HCT116 (cell line): ENCODE results near the gene ROCK2. TPM values are rescaled to one million over a fixed set of nuclear protein-coding genes. Genes with fewer than 3 reads are reported as not detected.

Experiments
- ATAC-seq: fragments of 200-7000 bp; cut with Tn5 transposase; 2 replicates; pipeline ENCODE4 v1.9.1; 2020; ENCODE audit warnings: mild to moderate bottlenecking, moderate library complexity
- BruUV-seq: library from RNA; stranded (reverse); fragments of 400-500 nt; replicated peaks from 2 replicates; lab custom pipeline; 2021; lab: Mats Ljungman, UMichigan
- CTCF ChIA-PET: fragments of 300-600 bp; sonication (Branson Sonifier 250); formaldehyde crosslinking; loops from one replicate; lab custom pipeline; 2021; ENCODE audit warnings: antibody characterized with exemption; lab: Charles Lee
- POLR2A ChIA-PET: fragments of 300-600, 350-600 bp; sonication (Branson Sonifier 250); formaldehyde crosslinking; loops from one replicate; lab custom pipeline; 2021; ENCODE audit warnings: antibody characterized with exemption; lab: Charles Lee
- RAD21 ChIA-PET, 2 experiments: fragments of 300-600 bp; sonication (Branson Sonifier 250); formaldehyde crosslinking; loops; one replicate each; lab custom pipeline; 2023; ENCODE audit warnings: low total read pairs in 2 of 2; ENCODE audit not compliant: uncharacterized antibody in 2 of 2, unreplicated experiment in 2 of 2, low non-redundant PET in 1 of 2; lab: Charles Lee
- DNase-seq: peaks from one replicate; pipeline ENCODE4 v3.0.0-alpha.2; 2010; ENCODE audit warnings: low read depth, low spot score
- H2AFZ ChIP-seq: fragments of 200-600 bp; shearing (Covaris generic), sonication (generic); 2 replicates; pipeline ENCODE4 v1.6.1; 2017; ENCODE audit warnings: low read depth, mixed run types, mixed read lengths, antibody characterized with exemption, low read length; ENCODE audit not compliant: poor library complexity, severe bottlenecking
- H3K27ac ChIP-seq: 2 replicates; pipeline ENCODE4 v1.5.1; 2012; ENCODE audit warnings: low read depth, low read length
- H3K27me3 ChIP-seq: fragments of 200-600 bp; sonication (generic); 2 replicates; pipeline ENCODE4 v1.6.1; 2016; ENCODE audit warnings: mixed run types, low read length, mixed read lengths; ENCODE audit not compliant: insufficient read depth
- H3K36me3 ChIP-seq, 2 experiments: fragments of 200-500 bp in 1 of 2; fragments of 200-600 bp in 1 of 2; sonication (Bioruptor generic) in 1 of 2; sonication (generic) in 1 of 2; 2 replicates each; pipeline versions ENCODE4 v1.5.1 to v1.6.1; 2014 to 2016; ENCODE audit warnings: low read length in 2 of 2, inconsistent platforms in 1 of 2, mixed read lengths in 1 of 2, mixed run types in 1 of 2; ENCODE audit not compliant: insufficient read depth in 2 of 2, control insufficient read depth in 1 of 2
- H3K4me1 ChIP-seq, 2 experiments: fragments of 200-600 bp in 1 of 2; sonication (generic) in 1 of 2; 2 replicates each; pipeline versions ENCODE4 v1.5.1 to v1.6.1; 2012 to 2017; ENCODE audit warnings: low read length in 2 of 2, inconsistent platforms in 1 of 2, mild to moderate bottlenecking in 1 of 2, mixed read lengths in 1 of 2, mixed run types in 1 of 2, moderate library complexity in 1 of 2; ENCODE audit not compliant: insufficient read depth in 2 of 2, control insufficient read depth in 1 of 2
- H3K4me2 ChIP-seq: fragments of 200-600 bp; sonication (generic); 2 replicates; pipeline ENCODE4 v1.6.1; 2017; ENCODE audit warnings: mixed run types, low read length, mixed read lengths
- H3K4me3 ChIP-seq, 2 experiments: fragments of 200-600 bp in 1 of 2; sonication (generic) in 1 of 2; replicated peaks in 1 of 2; 2 replicates each; pipeline ENCODE4 v1.5.1; 2011 to 2016; ENCODE audit warnings: low read length in 2 of 2, control low read depth in 1 of 2, low read depth in 1 of 2, mild to moderate bottlenecking in 1 of 2, mixed read lengths in 1 of 2, mixed run types in 1 of 2
- H3K79me2 ChIP-seq: fragments of 200-600 bp; sonication (generic); 2 replicates; pipeline ENCODE4 v1.6.1; 2017; ENCODE audit warnings: mild to moderate bottlenecking, mixed run types, low read length, moderate library complexity, mixed read lengths; ENCODE audit not compliant: insufficient read depth
- H3K9ac ChIP-seq: fragments of 200-600 bp; sonication (generic); 2 replicates; pipeline ENCODE4 v1.6.1; 2016; ENCODE audit warnings: low read length, mixed read lengths
- H3K9me2 ChIP-seq: fragments of 200-600 bp; sonication (generic), shearing (Covaris generic); 2 replicates; pipeline ENCODE4 v1.6.1; 2017; ENCODE audit warnings: mixed run types, mild to moderate bottlenecking, moderate library complexity; ENCODE audit not compliant: insufficient read depth
- H3K9me3 ChIP-seq, 2 experiments: fragments of 200-500 bp in 1 of 2; fragments of 200-600 bp in 1 of 2; sonication (Bioruptor generic) in 1 of 2; sonication (generic) in 1 of 2; 2 replicates each; pipeline ENCODE4 v1.6.1; 2014 to 2017; ENCODE audit warnings: low read length in 2 of 2, mixed read lengths in 2 of 2, inconsistent platforms in 1 of 2, low read depth in 1 of 2, mild to moderate bottlenecking in 1 of 2, mixed run types in 1 of 2, moderate library complexity in 1 of 2; ENCODE audit not compliant: control insufficient read depth in 1 of 2, insufficient read depth in 1 of 2
- H4K20me1 ChIP-seq: fragments of 200-600 bp; sonication (generic), shearing (Covaris generic); 2 replicates; pipeline ENCODE4 v1.6.1; 2017; ENCODE audit warnings: mixed run types, mild to moderate bottlenecking, moderate library complexity; ENCODE audit not compliant: insufficient read depth
- CBX3 ChIP-seq: IDR thresholded peaks from 2 replicates; pipeline ENCODE4 v1.6.1; 2012; ENCODE audit warnings: low read depth
- CTCF ChIP-seq, 3 experiments: fragments of 200-600 bp in 1 of 3; sonication (generic) in 1 of 3; IDR thresholded peaks in 2 of 3; conservative IDR thresholded peaks in 1 of 3; 2 replicates each; pipeline ENCODE4 v1.5.1; 2012 to 2017; ENCODE audit warnings: low read depth in 2 of 3, low read length in 2 of 3, antibody characterized with exemption in 1 of 3, borderline replicate concordance in 1 of 3, control low read depth in 1 of 3, mild to moderate bottlenecking in 1 of 3, mixed read lengths in 1 of 3, mixed run types in 1 of 3, moderate library complexity in 1 of 3; ENCODE audit not compliant: insufficient read depth in 1 of 3
- ELF1 ChIP-seq: IDR thresholded peaks from 2 replicates; pipeline ENCODE4 v1.6.1; 2012; ENCODE audit warnings: low read depth, borderline replicate concordance
- EZH2 ChIP-seq: fragments of 200-600 bp; sonication (generic); IDR thresholded peaks from 2 replicates; pipeline ENCODE4 v1.6.1; 2017; ENCODE audit warnings: antibody characterized with exemption, mixed run types
- FOSL1 ChIP-seq: IDR thresholded peaks from 2 replicates; pipeline ENCODE4 v1.6.1; 2012; ENCODE audit warnings: low read depth
- JUND ChIP-seq: IDR thresholded peaks from 2 replicates; pipeline ENCODE4 v1.6.1; 2012
- POLR2AphosphoS5 ChIP-seq: IDR thresholded peaks from 2 replicates; pipeline ENCODE4 v1.6.1; 2011; ENCODE audit warnings: mild to moderate bottlenecking, low read depth, low read length, moderate library complexity
- REST ChIP-seq: IDR thresholded peaks from 2 replicates; pipeline ENCODE4 v1.6.1; 2012; ENCODE audit warnings: low read depth
- SIN3A ChIP-seq: IDR thresholded peaks from 2 replicates; pipeline ENCODE4 v1.6.1; 2012; ENCODE audit warnings: low read depth
- YY1 ChIP-seq: IDR thresholded peaks from 2 replicates; pipeline ENCODE4 v1.6.1; 2011; ENCODE audit warnings: low read length, low read depth, moderate library complexity, mild to moderate bottlenecking; ENCODE audit not compliant: insufficient replicate concordance; ENCODE audit errors: extremely low read depth
- ZBTB33 ChIP-seq: IDR thresholded peaks from 2 replicates; pipeline ENCODE4 v1.6.1; 2011; ENCODE audit warnings: mild to moderate bottlenecking, low read length, moderate library complexity; ENCODE audit not compliant: insufficient replicate concordance; ENCODE audit errors: extremely low read depth
- ZNF274 ChIP-seq: fragments of 200-500 bp; sonication (Bioruptor generic); IDR thresholded peaks from 2 replicates; pipeline ENCODE4 v1.6.1; 2014; ENCODE audit warnings: mild to moderate bottlenecking, low read depth, low read length, inconsistent platforms
- intact Hi-C: fragments of 100-400 bp; cut with micrococcal nuclease; formaldehyde crosslinking; loops from 2 replicates; pipeline ENCODE4 v1.10.0; 2022
- total RNA-seq: library from RNA; stranded (reverse); gene quantifications from one replicate; pipeline ENCODE4 v1.2.1, GENCODE V29; 2021; ENCODE audit not compliant: unreplicated experiment

Gene ROCK2
- total RNA-seq, 1 experiment from 2014 or later, result 48.0 TPM

GRCh38 chr2:11186145-11186544 lies 158.3 kb downstream of the ROCK2 start (continued):
- TF ChIP-seq REST, result no peak
- no peak for TF ChIP-seq EZH2
- TF ChIP-seq POLR2AphosphoS5, result no peak
- TF ChIP-seq, all 23 proteins: peak for 0

- no TSS peak for BruUV-seq
- peaks cover 4 to 5% of the 10 kb centered on the region in 2 experiments; a peak in 1 of 4 replicates for H3K36me3 ChIP-seq
- POLR2A ChIA-PET, result no interaction called here
Measured at GRCh38 chr2:11182951-11183350, 161.5 kb downstream of the ROCK2 start.

More at GRCh38 chr2:11182951-11183350, 161.5 kb downstream of the ROCK2 start:
- Histone ChIP-seq H3K27ac (no peak overlapping the region), H3K9ac (no peak overlapping the region), H3K9me2 (no peaks in the 10 kb centered on the region), H3K27me3 (no peaks in the 10 kb centered on the region), H4K20me1 (peaks cover 5% of the 10 kb centered on the region; the same call in 1 of the 2 replicates), H3K4me2 (no peak overlapping the region), H3K4me1 (peaks cover 0 to 9% of the 10 kb centered on the region in 2 experiments; a peak in 2 of 4 replicates), H2AFZ (no peak overlapping the region), H3K4me3 (no peak overlapping the region), H3K9me3 (no peaks in the 10 kb centered on the region), H3K79me2 (no peaks in the 10 kb centered on the region)
- TF ChIP-seq SIN3A, result no peak
- TF ChIP-seq CBX3, result no peak
- TF ChIP-seq JUND, result no peak
- TF ChIP-seq ZNF274, result no peak
- no peak for TF ChIP-seq ZBTB33
- no peak for TF ChIP-seq YY1
- no peak for TF ChIP-seq CTCF (IDR thresholded peaks at IDR 0.05 in 2 of 3, conservative IDR thresholded peaks at IDR 0.05 in 1 of 3; ENCODE audit: borderline replicate concordance in 1 of 3, insufficient read depth in 1 of 3, low read depth in 2 of 3, low read length in 2 of 3)
- TF ChIP-seq FOSL1, result no peak
- TF ChIP-seq ELF1, result no peak
- CTCF ChIA-PET, result interaction anchor here (0.7 kb wide), 1 partner anchor 50 kb away, joined by 3 read pairs; a partner anchor contains a TSS
- RAD21 ChIA-PET, result interaction anchor here (1.2 kb wide), 2 partner anchors 50 kb away, joined by 3 to 4 read pairs; a partner anchor contains a TSS
- DNase-seq (no peak), ATAC-seq (no peak)
- intact Hi-C loops, result no loop called here
